ENCODE data around the gene CDH4.

Gene CDH4

GRCh38 chr20:61889659-61890058 lies 637.6 kb downstream of the CDH4 start:
- TF ChIP-seq TAF1 (IDR thresholded peaks at IDR 0.05; ENCODE audit: borderline replicate concordance, insufficient read depth, low read length) (no peak), REST (IDR thresholded peaks at IDR 0.05; ENCODE audit: insufficient read depth in 1 of 2, low read depth in 2 of 2, low read length in 2 of 2) (no peak), FOXP2 (optimal IDR thresholded peaks at IDR 0.05; ENCODE audit: borderline replicate concordance, extremely low read depth, extremely low read length, insufficient read depth) (no peak), POLR2AphosphoS5 (IDR thresholded peaks at IDR 0.05; ENCODE audit: low read depth, low read length) (no peak), SIN3A (IDR thresholded peaks at IDR 0.05; ENCODE audit: borderline replicate concordance, insufficient read depth, low read length) (no peak)

GRCh38 chr20:61890210-61890609 lies 638.1 kb downstream of the CDH4 start:
- TF ChIP-seq POLR2AphosphoS5 (IDR thresholded peaks at IDR 0.05; ENCODE audit: low read depth, low read length): no peak
- TF ChIP-seq SIN3A (IDR thresholded peaks at IDR 0.05; ENCODE audit: borderline replicate concordance, insufficient read depth, low read length): no peak
- no peak for TF ChIP-seq REST (IDR thresholded peaks at IDR 0.05; ENCODE audit: insufficient read depth in 1 of 2, low read depth in 2 of 2, low read length in 2 of 2)
- no peak for TF ChIP-seq TAF1 (IDR thresholded peaks at IDR 0.05; ENCODE audit: borderline replicate concordance, insufficient read depth, low read length)
- TF ChIP-seq FOXP2 (optimal IDR thresholded peaks at IDR 0.05; ENCODE audit: borderline replicate concordance, extremely low read depth, extremely low read length, insufficient read depth): no peak

- TF ChIP-seq TAF1 (IDR thresholded peaks at IDR 0.05; ENCODE audit: borderline replicate concordance, insufficient read depth, low read length) (no peak), SIN3A (IDR thresholded peaks at IDR 0.05; ENCODE audit: borderline replicate concordance, insufficient read depth, low read length) (no peak), REST (IDR thresholded peaks at IDR 0.05; ENCODE audit: insufficient read depth in 1 of 2, low read depth in 2 of 2, low read length in 2 of 2) (no peak)
Measured at GRCh38 chr20:61891476-61891875, 639.4 kb downstream of the CDH4 start.

- TF ChIP-seq POLR2AphosphoS5 (IDR thresholded peaks at IDR 0.05; ENCODE audit: low read depth, low read length) (no peak), TAF1 (IDR thresholded peaks at IDR 0.05; ENCODE audit: borderline replicate concordance, insufficient read depth, low read length) (no peak), SIN3A (IDR thresholded peaks at IDR 0.05; ENCODE audit: borderline replicate concordance, insufficient read depth, low read length) (no peak), REST (IDR thresholded peaks at IDR 0.05; ENCODE audit: insufficient read depth in 1 of 2, low read depth in 2 of 2, low read length in 2 of 2) (no peak), FOXP2 (optimal IDR thresholded peaks at IDR 0.05; ENCODE audit: borderline replicate concordance, extremely low read depth, extremely low read length, insufficient read depth) (no peak)
Measured at GRCh38 chr20:61891916-61892649, 640.0 kb downstream of the CDH4 start.

Data from PFSK-1 (cell line).